Measurements from ENCODE around the gene ANKRA2. TPM values are rescaled to one million over a fixed set of nuclear protein-coding genes. Genes with fewer than 3 reads are reported as not detected.

Gene ANKRA2
- total and polyA plus RNA-seq, 2 of the 8 experiments (the other 6 are each of a cell fraction or from before 2014, with no cell fraction given), result 7.0 to 12.6 TPM

DNA sequence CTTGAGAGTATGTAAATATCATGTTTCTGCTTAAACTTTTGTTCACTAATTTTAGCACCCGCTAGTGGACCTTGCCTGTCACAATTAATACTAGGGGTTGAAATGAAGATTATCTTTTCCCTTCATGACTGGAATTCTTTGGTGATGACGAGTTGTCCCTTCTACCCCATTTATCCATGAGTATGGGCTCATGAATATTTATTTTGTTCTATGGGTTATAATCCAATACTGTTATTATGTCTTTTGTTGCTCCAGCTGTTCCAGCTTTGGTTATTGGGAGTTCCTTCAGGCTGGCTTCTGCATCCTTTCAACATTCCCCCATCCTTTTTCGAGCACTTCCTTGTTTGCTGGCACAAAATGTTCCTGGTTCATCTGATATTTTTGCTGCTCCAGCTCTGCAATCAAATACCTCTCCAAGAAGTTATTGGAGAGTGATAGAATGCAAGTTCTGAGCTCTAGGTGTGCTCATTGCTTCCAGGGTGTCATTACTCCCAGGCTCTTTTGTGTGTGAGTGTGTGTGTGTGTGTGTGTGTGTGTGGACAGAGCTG, 40.8 kb upstream of the ANKRA2 start:
- H2BK120ac ChIP-seq (replicated peaks; ENCODE audit: low read depth, low read length), result no peak overlapping the region
- H4K91ac ChIP-seq (replicated peaks; ENCODE audit: insufficient read length, low read length), result no peak overlapping the region
- H2BK12ac ChIP-seq (ENCODE audit: low read depth, low read length), result no peak overlapping the region
- no peaks in the 10 kb centered on the region for H3K79me2 ChIP-seq (ENCODE audit: control insufficient read depth in 1 of 2, insufficient read depth in 2 of 2, low read length in 2 of 2)
- H3K27ac ChIP-seq (ENCODE audit: low read depth, low read length), result no peak overlapping the region
- CTCF ChIA-PET (ENCODE audit: partially characterized antibody), result interaction anchor here (0.7 to 1.9 kb wide), 3 partner anchors 9 to 692 kb away, joined by 3 to 7 read pairs (median 7); no protein-coding TSS in a partner anchor
- no peak overlapping the region for H2BK20ac ChIP-seq (ENCODE audit: low read length)
- no peaks in the 10 kb centered on the region for H4K20me1 ChIP-seq (replicated peaks in 1 of 2; ENCODE audit: control insufficient read depth in 1 of 2, insufficient read depth in 2 of 2, low read length in 2 of 2)
- POLR2A ChIA-PET (ENCODE audit: partially characterized antibody), result no interaction called here
- no peaks in the 10 kb centered on the region for H3K79me1 ChIP-seq (ENCODE audit: low read depth, low read length)
- H2BK15ac ChIP-seq (ENCODE audit: low read length), result no peak overlapping the region
- no peaks in the 10 kb centered on the region for H3K36me3 ChIP-seq (ENCODE audit: control insufficient read depth in 2 of 4, insufficient read depth in 4 of 4, low read length in 3 of 4)
- no peak overlapping the region for H3K9ac ChIP-seq (replicated peaks in 1 of 4; ENCODE audit: extremely low read depth in 1 of 4, low read depth in 3 of 4, low read length in 3 of 4)
- no peak overlapping the region for H3K14ac ChIP-seq (ENCODE audit: insufficient read length)
- DNase-seq (ENCODE audit: low read depth in 1 of 2, low spot score in 2 of 2) (no peak), FAIRE-seq (no peak)
- no peak overlapping the region for H3K4ac ChIP-seq (replicated peaks; ENCODE audit: insufficient read length, low read depth, low read length)
- H2AK5ac ChIP-seq (ENCODE audit: low read depth, low read length), result no peak overlapping the region
- H3K4me2 ChIP-seq (ENCODE audit: insufficient read depth in 1 of 2, low read depth in 2 of 2, low read length in 2 of 2), result no peak overlapping the region
- H3K9me3 ChIP-seq (ENCODE audit: insufficient read depth in 2 of 2, low read depth in 1 of 2, low read length in 1 of 2), result no peaks in the 10 kb centered on the region
- no peak overlapping the region for H2BK5ac ChIP-seq (ENCODE audit: low read depth, low read length)
- no peaks in the 10 kb centered on the region for H3K4me1 ChIP-seq (replicated peaks in 1 of 4; ENCODE audit: control insufficient read depth in 3 of 4, insufficient read depth in 4 of 4, low read length in 3 of 4)
- no peak overlapping the region for H4K5ac ChIP-seq (ENCODE audit: insufficient read length, low read depth, low read length)
- no peak overlapping the region for H2AFZ ChIP-seq (ENCODE audit: low read length)
- H3K27me3 ChIP-seq (replicated peaks in 1 of 4; ENCODE audit: control insufficient read depth in 3 of 4, extremely low read depth in 1 of 4, insufficient read depth in 3 of 4, low read length in 3 of 4), result no peaks in the 10 kb centered on the region
- no peak overlapping the region for H3K18ac ChIP-seq (ENCODE audit: extremely low read depth, low read length)
- WGBS, 2 experiments (ENCODE audit: extremely low coverage in 1 of 2, insufficient coverage in 1 of 2, insufficient read length in 1 of 2, insufficient replicate concordance in 2 of 2, low coverage in 1 of 2, low lambda C conversion rate in 2 of 2, missing lambda C conversion rate in 1 of 2), result 68% methylated on average over 3 of the region's 3 CpGs; no CpG with 5 or more reads in 1 of the 2 experiments
- H3K56ac ChIP-seq (replicated peaks; ENCODE audit: insufficient read length, low read depth, low read length), result no peak overlapping the region
- no peak overlapping the region for H4K8ac ChIP-seq (ENCODE audit: extremely low read depth, insufficient read depth, low read length)
- no peak overlapping the region for H3K4me3 ChIP-seq (ENCODE audit: extremely low read depth in 1 of 4, insufficient read depth in 2 of 4, low read depth in 3 of 4, low read length in 4 of 4)
- H3K23me2 ChIP-seq (ENCODE audit: low read depth, low read length), result no peaks in the 10 kb centered on the region
- H3K23ac ChIP-seq (ENCODE audit: insufficient read length), result no peak overlapping the region
- no peak for TF ChIP-seq RFX5 (IDR thresholded peaks at IDR 0.05; ENCODE audit: borderline replicate concordance, low read depth, low read length)
- TF ChIP-seq, protein P1, sequence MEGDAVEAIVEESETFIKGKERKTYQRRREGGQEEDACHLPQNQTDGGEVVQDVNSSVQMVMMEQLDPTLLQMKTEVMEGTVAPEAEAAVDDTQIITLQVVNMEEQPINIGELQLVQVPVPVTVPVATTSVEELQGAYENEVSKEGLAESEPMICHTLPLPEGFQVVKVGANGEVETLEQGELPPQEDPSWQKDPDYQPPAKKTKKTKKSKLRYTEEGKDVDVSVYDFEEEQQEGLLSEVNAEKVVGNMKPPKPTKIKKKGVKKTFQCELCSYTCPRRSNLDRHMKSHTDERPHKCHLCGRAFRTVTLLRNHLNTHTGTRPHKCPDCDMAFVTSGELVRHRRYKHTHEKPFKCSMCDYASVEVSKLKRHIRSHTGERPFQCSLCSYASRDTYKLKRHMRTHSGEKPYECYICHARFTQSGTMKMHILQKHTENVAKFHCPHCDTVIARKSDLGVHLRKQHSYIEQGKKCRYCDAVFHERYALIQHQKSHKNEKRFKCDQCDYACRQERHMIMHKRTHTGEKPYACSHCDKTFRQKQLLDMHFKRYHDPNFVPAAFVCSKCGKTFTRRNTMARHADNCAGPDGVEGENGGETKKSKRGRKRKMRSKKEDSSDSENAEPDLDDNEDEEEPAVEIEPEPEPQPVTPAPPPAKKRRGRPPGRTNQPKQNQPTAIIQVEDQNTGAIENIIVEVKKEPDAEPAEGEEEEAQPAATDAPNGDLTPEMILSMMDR (IDR thresholded peaks at IDR 0.05; ENCODE audit: control extremely low read depth in 1 of 3, insufficient read depth in 1 of 3, low read depth in 1 of 3, low read length in 3 of 3), result no peak
- TF ChIP-seq KDM4A (IDR thresholded peaks at IDR 0.05; ENCODE audit: low read depth, low read length, severe bottlenecking), result no peak
- TF ChIP-seq SIX5 (IDR thresholded peaks at IDR 0.05; ENCODE audit: low read depth, low read length), result no peak
- TF ChIP-seq YY1 (IDR thresholded peaks at IDR 0.05; ENCODE audit: low read depth, low read length), result no peak
- TF ChIP-seq SRF (IDR thresholded peaks at IDR 0.05; ENCODE audit: low read depth, low read length), result no peak
- TF ChIP-seq MAFK (IDR thresholded peaks at IDR 0.05; ENCODE audit: low read depth, low read length), result no peak
- no peak for TF ChIP-seq HDAC2 (IDR thresholded peaks at IDR 0.05; ENCODE audit: borderline replicate concordance in 1 of 2, low read depth in 2 of 2, low read length in 2 of 2)
- TF ChIP-seq TAF1 (IDR thresholded peaks at IDR 0.05; ENCODE audit: low read depth, low read length), result no peak
- no peak for TF ChIP-seq CHD2 (IDR thresholded peaks at IDR 0.05; ENCODE audit: low read length)
- TF ChIP-seq POLR2AphosphoS5 (IDR thresholded peaks at IDR 0.05; ENCODE audit: low read depth, low read length), result no peak

Data from H1 (cell line).